A549 (cell line): ENCODE data around the gene L3MBTL4. TPM values are rescaled to one million over a fixed set of nuclear protein-coding genes. Genes with fewer than 3 reads are reported as not detected.
"Not testable (repeated sequence)": the region's sequence is repeated elsewhere in the genome, so short reads cannot be mapped to it uniquely, and the experiment has no call there.

Experiments
- ATAC-seq, 2 experiments: fragments of 200-7000 bp in 1 of 2; fragments of >200 bp in 1 of 2; cut with Nextera tagmentation in 1 of 2; cut with Tn5 transposase in 1 of 2; 3 replicates each; pipeline versions ENCODE4 v1.8.0 to v1.9.1; 2018 to 2020; ENCODE audit warnings: mild to moderate bottlenecking in 1 of 2, moderate library complexity in 1 of 2
- CTCF ChIA-PET: fragments of 300-600 bp; sonication (Branson Sonifier 250); formaldehyde crosslinking; extraction: SDS; loops from one replicate; lab custom pipeline; 2021; ENCODE audit warnings: antibody characterized with exemption, inconsistent platforms; lab: Yijun Ruan, JAX
- POLR2A ChIA-PET: fragments of 350-600 bp; formaldehyde crosslinking; extraction: SDS; loops from one replicate; lab custom pipeline; 2021; ENCODE audit warnings: antibody characterized with exemption, inconsistent platforms; lab: Yijun Ruan, JAX
- DNase-seq, 2 experiments: peaks; one replicate each; pipeline versions ENCODE4 v3.0.0 to v3.0.0-alpha.2; 2011 to 2016; ENCODE audit warnings: low read depth in 1 of 2, low spot score in 1 of 2
- FAIRE-seq: peaks from 2 replicates; lab custom pipeline; 2011; peaks lifted over from hg19 to GRCh38; lab: Jason Lieb, UNC
- H3K27ac ChIP-seq, 2 experiments: fragments of >200 bp; sonication (Bioruptor Twin); formaldehyde crosslinking; 3 replicates each; pipeline ENCODE4 v1.5.1; 2016 to 2017
- H3K4me1 ChIP-seq: fragments of >200 bp; sonication (Bioruptor Twin); formaldehyde crosslinking; 3 replicates; pipeline ENCODE4 v1.6.1; 2016
- H3K4me2 ChIP-seq: fragments of >200 bp; sonication (Bioruptor Twin); formaldehyde crosslinking; 3 replicates; pipeline ENCODE4 v1.6.1; 2016
- H3K4me3 ChIP-seq: fragments of >200 bp; sonication (Bioruptor Twin); formaldehyde crosslinking; 3 replicates; pipeline ENCODE4 v1.5.1; 2016
- H3K9me3 ChIP-seq: fragments of >200 bp; sonication (Bioruptor Twin); formaldehyde crosslinking; 3 replicates; pipeline ENCODE4 v1.6.1; 2016
- BHLHE40 ChIP-seq: IDR thresholded peaks from 2 replicates; pipeline ENCODE4 v1.6.1; 2012; ENCODE audit warnings: low read depth, low read length, inconsistent platforms
- CBX8 ChIP-seq: fragments of 200-600 bp; sonication (generic); IDR thresholded peaks from 2 replicates; pipeline ENCODE4 v1.6.1; 2016
- CHD2 ChIP-seq: fragments of 150-350 bp; IDR thresholded peaks from 2 replicates; pipeline ENCODE4 v1.6.1; 2014; ENCODE audit warnings: low read length; ENCODE audit not compliant: partially characterized antibody
- EHMT2 ChIP-seq: fragments of 200-600 bp; sonication (generic); IDR thresholded peaks from 2 replicates; pipeline ENCODE4 v1.6.1; 2016; ENCODE audit warnings: antibody characterized with exemption, low read depth, mild to moderate bottlenecking, moderate library complexity
- ELK1 ChIP-seq: fragments of 150-350 bp; IDR thresholded peaks from 2 replicates; pipeline ENCODE4 v1.6.1; 2014; ENCODE audit warnings: low read depth, mild to moderate bottlenecking, low read length
- EP300 ChIP-seq, 2 experiments: fragments of >200 bp; sonication (Bioruptor Twin); formaldehyde crosslinking; IDR thresholded peaks; 2 replicates in 1 of 2; 3 replicates in 1 of 2; pipeline ENCODE4 v1.6.1; 2016 to 2017
- ESRRA ChIP-seq: fragments of 150-350 bp; IDR thresholded peaks from 2 replicates; pipeline ENCODE4 v1.6.1; 2014; ENCODE audit warnings: mild to moderate bottlenecking, low read length, borderline replicate concordance
- FOSB ChIP-seq: fragments of 250-450 bp; sonication (Bioruptor Pico); IDR thresholded peaks from 2 replicates; pipeline ENCODE4 v1.5.0; 2020; ENCODE audit warnings: mild to moderate bottlenecking, moderate library complexity
- HES2 ChIP-seq: fragments of >200 bp; sonication (Bioruptor Twin); formaldehyde crosslinking; IDR thresholded peaks from 2 replicates; pipeline ENCODE4 v1.6.1; 2016
- HEYL ChIP-seq: fragments of 250-450 bp; sonication (Bioruptor Pico); IDR thresholded peaks from 2 replicates; pipeline ENCODE4 v1.8.0; 2021; ENCODE audit warnings: mild to moderate bottlenecking, moderate library complexity
- HMGXB4 ChIP-seq: fragments of 250-450 bp; sonication (Bioruptor Pico); IDR thresholded peaks from 2 replicates; pipeline ENCODE4 v1.5.0; 2021; ENCODE audit warnings: mild to moderate bottlenecking, moderate library complexity, borderline replicate concordance
- JUN ChIP-seq, 2 experiments: fragments of >200 bp; sonication (Bioruptor Twin); formaldehyde crosslinking; IDR thresholded peaks; 2 replicates in 1 of 2; 3 replicates in 1 of 2; pipeline ENCODE4 v1.6.1; 2016 to 2017
- KDM1A ChIP-seq: fragments of 200-600 bp; sonication (generic); IDR thresholded peaks from 2 replicates; pipeline ENCODE4 v1.6.1; 2016; ENCODE audit warnings: low read depth, mild to moderate bottlenecking
- KDM5A ChIP-seq: fragments of 200-600 bp; sonication (generic); IDR thresholded peaks from 2 replicates; pipeline ENCODE4 v1.6.1; 2016; ENCODE audit warnings: antibody characterized with exemption, mild to moderate bottlenecking
- MAFK ChIP-seq: fragments of 450-650 bp; IDR thresholded peaks from 2 replicates; pipeline ENCODE4 v1.6.1; 2014; ENCODE audit not compliant: partially characterized antibody
- MAX ChIP-seq: IDR thresholded peaks from 2 replicates; pipeline ENCODE4 v1.6.1; 2012
- MYC ChIP-seq: IDR thresholded peaks from 2 replicates; pipeline ENCODE4 v1.6.1; 2012; ENCODE audit warnings: mild to moderate bottlenecking, inconsistent platforms, low read length, improper control_type of control experiment, borderline replicate concordance
- NFE2L2 ChIP-seq: fragments of 150-350 bp; conservative IDR thresholded peaks from 2 replicates; pipeline ENCODE4 v1.6.1; 2014; ENCODE audit warnings: low read length
- NR3C1 ChIP-seq: fragments of >200 bp; sonication (Bioruptor Twin); formaldehyde crosslinking; IDR thresholded peaks from 3 replicates; pipeline ENCODE4 v1.6.1; 2017
- PHF8 ChIP-seq: fragments of 200-600 bp; sonication (generic); IDR thresholded peaks from 2 replicates; pipeline ENCODE4 v1.6.1; 2016; ENCODE audit warnings: low read depth, mild to moderate bottlenecking, antibody characterized with exemption, moderate library complexity, borderline replicate concordance
- SMC3 ChIP-seq: fragments of >200 bp; sonication (Bioruptor Twin); formaldehyde crosslinking; IDR thresholded peaks from 3 replicates; pipeline ENCODE4 v1.6.1; 2018; ENCODE audit warnings: inconsistent platforms
- SREBF2 ChIP-seq: fragments of 450-650 bp; IDR thresholded peaks from 2 replicates; pipeline ENCODE4 v1.6.1; 2014; ENCODE audit warnings: mild to moderate bottlenecking, moderate library complexity
- TP53 ChIP-seq: fragments of 250-450 bp; sonication (Bioruptor Pico); IDR thresholded peaks from 2 replicates; pipeline ENCODE4 v1.5.0; 2021; ENCODE audit warnings: mild to moderate bottlenecking, moderate library complexity
- WGBS: methylation state at CpG from one replicate; pipeline ENCODE4 v1.1.6; 2017; ENCODE audit errors: missing lambda C conversion rate; 5-methylcytosine and 5-hydroxymethylcytosine counted together
- polyA plus RNA-seq, 4 experiments: library from polyadenylated mRNA; depleted of rRNA in 3 of 4; stranded (reverse); fragments of >200 nt; fragmentation: RNase III in 1 of 4; extraction: RNeasy Plus Mini Kit Qiagen cat#74134 plus additional on column Dnase treatment in 1 of 4; gene quantifications; 2 replicates in 3 of 4; 3 replicates in 1 of 4; pipeline ENCODE4 v1.2.3, GENCODE V29; 2011 to 2017

The L3MBTL4 gene
- polyA plus RNA-seq, 2 of the 4 experiments (the other 2 are of a cell fraction) = 0.03 to 0.06 TPM

GRCh38 chr18:6389005-6389404, 25.7 kb downstream of the L3MBTL4 start:
- H3K27ac ChIP-seq = no peak overlapping the region
- POLR2A ChIA-PET = no interaction called here
- no peak for TF ChIP-seq EP300 (IDR thresholded peaks at IDR 0.05)
- no peak for TF ChIP-seq MYC
- TF ChIP-seq HES2 = no peak
- TF ChIP-seq CHD2 = no peak
- TF ChIP-seq, all 56 proteins: peak for 0
- no peaks in the 10 kb centered on the region for H3K4me1 ChIP-seq
- CTCF ChIA-PET = no interaction called here
- H3K4me3 ChIP-seq = no peak overlapping the region
- DNase-seq (no peak), ATAC-seq (no peak), FAIRE-seq (no peak)
- no peaks in the 10 kb centered on the region for H3K9me3 ChIP-seq
- WGBS = 0% methylated on average over 2 of the region's 2 CpGs
- H3K4me2 ChIP-seq = no peak overlapping the region

GRCh38 chr18:6382963-6383362, 31.7 kb downstream of the L3MBTL4 start:
- FAIRE-seq = no peak
- Histone ChIP-seq H3K27ac (no peak overlapping the region), H3K4me1 (no peaks in the 10 kb centered on the region), H3K4me3 (no peak overlapping the region), H3K9me3 (no peaks in the 10 kb centered on the region), H3K4me2 (no peak overlapping the region)
- ChIA-PET CTCF (no interaction called here), POLR2A (no interaction called here)
- no peak for ATAC-seq
- no peak for TF ChIP-seq NFE2L2
- TF ChIP-seq BHLHE40 = no peak
- TF ChIP-seq FOSB = no peak
- no peak for TF ChIP-seq MAX
- TF ChIP-seq TP53 (CRISPR knock-in tag) = no peak
- no peak for TF ChIP-seq HMGXB4 (CRISPR knock-in tag)
- no peak for TF ChIP-seq KDM1A
- no peak for TF ChIP-seq CBX8
- no peak for TF ChIP-seq KDM5A
- TF ChIP-seq SREBF2 = no peak
- no peak for TF ChIP-seq NR3C1
- TF ChIP-seq MAFK = no peak
- TF ChIP-seq HEYL (CRISPR knock-in tag) = no peak
- TF ChIP-seq JUN (IDR thresholded peaks at IDR 0.05) = no peak
- no peak for TF ChIP-seq ELK1
- no peak for TF ChIP-seq ESRRA
- no peak for TF ChIP-seq SMC3
- TF ChIP-seq EHMT2 = no peak
- TF ChIP-seq PHF8 = no peak
- WGBS = 9% methylated on average over 4 of the region's 7 CpGs
- DNase-seq = no peak

- 42% methylated on average over 2 of the region's 2 CpGs for WGBS
- POLR2A ChIA-PET = not testable (repeated sequence)
These were observed 37.2 kb downstream of the L3MBTL4 start for GRCh38 chr18:6377473-6377872.

More at GRCh38 chr18:6377473-6377872, 37.2 kb downstream of the L3MBTL4 start:
- CTCF ChIA-PET, H3K9me3 ChIP-seq, DNase-seq, H3K4me1 ChIP-seq, H3K4me3 ChIP-seq, FAIRE-seq, H3K4me2 ChIP-seq, ATAC-seq, H3K27ac ChIP-seq: not testable (repeated sequence)
